HCT116 (cell line): ENCODE measurements around the gene TRMT11. TPM values are rescaled to one million over a fixed set of nuclear protein-coding genes. Genes with fewer than 3 reads are reported as not detected.

Experiments used
- ATAC-seq: fragments of 200-7000 bp; cut with Tn5 transposase; 2 replicates; pipeline ENCODE4 v1.9.1; 2020; ENCODE audit warnings: mild to moderate bottlenecking, moderate library complexity
- Bru-seq: library from RNA; stranded (reverse); fragments of 400-500 nt; gene quantifications from one replicate; lab custom pipeline; 2021; lab: Mats Ljungman, UMichigan
- BruChase-seq, 2 experiments: library from RNA; stranded (reverse); fragments of 400-500 nt; gene quantifications; one replicate each; lab custom pipeline; 2021; lab: Mats Ljungman, UMichigan
- BruUV-seq: library from RNA; stranded (reverse); fragments of 400-500 nt; replicated peaks from 2 replicates; lab custom pipeline; 2021; lab: Mats Ljungman, UMichigan
- CTCF ChIA-PET: fragments of 300-600 bp; sonication (Branson Sonifier 250); formaldehyde crosslinking; loops from one replicate; lab custom pipeline; 2021; ENCODE audit warnings: antibody characterized with exemption; lab: Charles Lee
- POLR2A ChIA-PET: fragments of 300-600, 350-600 bp; sonication (Branson Sonifier 250); formaldehyde crosslinking; loops from one replicate; lab custom pipeline; 2021; ENCODE audit warnings: antibody characterized with exemption; lab: Charles Lee
- RAD21 ChIA-PET, 2 experiments: fragments of 300-600 bp; sonication (Branson Sonifier 250); formaldehyde crosslinking; loops; one replicate each; lab custom pipeline; 2023; ENCODE audit warnings: low total read pairs in 2 of 2; ENCODE audit not compliant: uncharacterized antibody in 2 of 2, unreplicated experiment in 2 of 2, low non-redundant PET in 1 of 2; lab: Charles Lee
- DNase-seq: peaks from one replicate; pipeline ENCODE4 v3.0.0-alpha.2; 2010; ENCODE audit warnings: low read depth, low spot score
- H2AFZ ChIP-seq: fragments of 200-600 bp; shearing (Covaris generic), sonication (generic); 2 replicates; pipeline ENCODE4 v1.6.1; 2017; ENCODE audit warnings: low read depth, mixed run types, mixed read lengths, antibody characterized with exemption, low read length; ENCODE audit not compliant: poor library complexity, severe bottlenecking
- H3K27ac ChIP-seq: 2 replicates; pipeline ENCODE4 v1.5.1; 2012; ENCODE audit warnings: low read depth, low read length
- H3K27me3 ChIP-seq: fragments of 200-600 bp; sonication (generic); 2 replicates; pipeline ENCODE4 v1.6.1; 2016; ENCODE audit warnings: mixed run types, low read length, mixed read lengths; ENCODE audit not compliant: insufficient read depth
- H3K36me3 ChIP-seq, 2 experiments: fragments of 200-500 bp in 1 of 2; fragments of 200-600 bp in 1 of 2; sonication (Bioruptor generic) in 1 of 2; sonication (generic) in 1 of 2; 2 replicates each; pipeline versions ENCODE4 v1.5.1 to v1.6.1; 2014 to 2016; ENCODE audit warnings: low read length in 2 of 2, inconsistent platforms in 1 of 2, mixed read lengths in 1 of 2, mixed run types in 1 of 2; ENCODE audit not compliant: insufficient read depth in 2 of 2, control insufficient read depth in 1 of 2
- H3K4me1 ChIP-seq, 2 experiments: fragments of 200-600 bp in 1 of 2; sonication (generic) in 1 of 2; 2 replicates each; pipeline versions ENCODE4 v1.5.1 to v1.6.1; 2012 to 2017; ENCODE audit warnings: low read length in 2 of 2, inconsistent platforms in 1 of 2, mild to moderate bottlenecking in 1 of 2, mixed read lengths in 1 of 2, mixed run types in 1 of 2, moderate library complexity in 1 of 2; ENCODE audit not compliant: insufficient read depth in 2 of 2, control insufficient read depth in 1 of 2
- H3K4me2 ChIP-seq: fragments of 200-600 bp; sonication (generic); 2 replicates; pipeline ENCODE4 v1.6.1; 2017; ENCODE audit warnings: mixed run types, low read length, mixed read lengths
- H3K4me3 ChIP-seq, 2 experiments: fragments of 200-600 bp in 1 of 2; sonication (generic) in 1 of 2; replicated peaks in 1 of 2; 2 replicates each; pipeline ENCODE4 v1.5.1; 2011 to 2016; ENCODE audit warnings: low read length in 2 of 2, control low read depth in 1 of 2, low read depth in 1 of 2, mild to moderate bottlenecking in 1 of 2, mixed read lengths in 1 of 2, mixed run types in 1 of 2
- H3K79me2 ChIP-seq: fragments of 200-600 bp; sonication (generic); 2 replicates; pipeline ENCODE4 v1.6.1; 2017; ENCODE audit warnings: mild to moderate bottlenecking, mixed run types, low read length, moderate library complexity, mixed read lengths; ENCODE audit not compliant: insufficient read depth
- H3K9ac ChIP-seq: fragments of 200-600 bp; sonication (generic); 2 replicates; pipeline ENCODE4 v1.6.1; 2016; ENCODE audit warnings: low read length, mixed read lengths
- H3K9me2 ChIP-seq: fragments of 200-600 bp; sonication (generic), shearing (Covaris generic); 2 replicates; pipeline ENCODE4 v1.6.1; 2017; ENCODE audit warnings: mixed run types, mild to moderate bottlenecking, moderate library complexity; ENCODE audit not compliant: insufficient read depth
- H3K9me3 ChIP-seq, 2 experiments: fragments of 200-500 bp in 1 of 2; fragments of 200-600 bp in 1 of 2; sonication (Bioruptor generic) in 1 of 2; sonication (generic) in 1 of 2; 2 replicates each; pipeline ENCODE4 v1.6.1; 2014 to 2017; ENCODE audit warnings: low read length in 2 of 2, mixed read lengths in 2 of 2, inconsistent platforms in 1 of 2, low read depth in 1 of 2, mild to moderate bottlenecking in 1 of 2, mixed run types in 1 of 2, moderate library complexity in 1 of 2; ENCODE audit not compliant: control insufficient read depth in 1 of 2, insufficient read depth in 1 of 2
- H4K20me1 ChIP-seq: fragments of 200-600 bp; sonication (generic), shearing (Covaris generic); 2 replicates; pipeline ENCODE4 v1.6.1; 2017; ENCODE audit warnings: mixed run types, mild to moderate bottlenecking, moderate library complexity; ENCODE audit not compliant: insufficient read depth
- CBX3 ChIP-seq: IDR thresholded peaks from 2 replicates; pipeline ENCODE4 v1.6.1; 2012; ENCODE audit warnings: low read depth
- CTCF ChIP-seq, 3 experiments: fragments of 200-600 bp in 1 of 3; sonication (generic) in 1 of 3; IDR thresholded peaks in 2 of 3; conservative IDR thresholded peaks in 1 of 3; 2 replicates each; pipeline ENCODE4 v1.5.1; 2012 to 2017; ENCODE audit warnings: low read depth in 2 of 3, low read length in 2 of 3, antibody characterized with exemption in 1 of 3, borderline replicate concordance in 1 of 3, control low read depth in 1 of 3, mild to moderate bottlenecking in 1 of 3, mixed read lengths in 1 of 3, mixed run types in 1 of 3, moderate library complexity in 1 of 3; ENCODE audit not compliant: insufficient read depth in 1 of 3
- ELF1 ChIP-seq: IDR thresholded peaks from 2 replicates; pipeline ENCODE4 v1.6.1; 2012; ENCODE audit warnings: low read depth, borderline replicate concordance
- EZH2 ChIP-seq: fragments of 200-600 bp; sonication (generic); IDR thresholded peaks from 2 replicates; pipeline ENCODE4 v1.6.1; 2017; ENCODE audit warnings: antibody characterized with exemption, mixed run types
- FOSL1 ChIP-seq: IDR thresholded peaks from 2 replicates; pipeline ENCODE4 v1.6.1; 2012; ENCODE audit warnings: low read depth
- JUND ChIP-seq: IDR thresholded peaks from 2 replicates; pipeline ENCODE4 v1.6.1; 2012
- MAX ChIP-seq: IDR thresholded peaks from 2 replicates; pipeline ENCODE4 v1.6.1; 2012
- POLR2A ChIP-seq: IDR thresholded peaks from 2 replicates; pipeline ENCODE4 v1.7.0; 2011; ENCODE audit warnings: borderline replicate concordance; ENCODE audit not compliant: insufficient read depth, insufficient read length; ENCODE audit errors: extremely low read depth
- POLR2AphosphoS5 ChIP-seq: IDR thresholded peaks from 2 replicates; pipeline ENCODE4 v1.6.1; 2011; ENCODE audit warnings: mild to moderate bottlenecking, low read depth, low read length, moderate library complexity
- SIN3A ChIP-seq: IDR thresholded peaks from 2 replicates; pipeline ENCODE4 v1.6.1; 2012; ENCODE audit warnings: low read depth
- SP1 ChIP-seq: IDR thresholded peaks from 2 replicates; pipeline ENCODE4 v1.6.1; 2012; ENCODE audit warnings: low read depth
- TCF7L2 ChIP-seq: IDR thresholded peaks from 2 replicates; pipeline ENCODE4 v1.7.0; 2011; ENCODE audit warnings: borderline replicate concordance, inconsistent platforms; ENCODE audit not compliant: insufficient read depth, insufficient read length; ENCODE audit errors: extremely low read depth
- YY1 ChIP-seq: IDR thresholded peaks from 2 replicates; pipeline ENCODE4 v1.6.1; 2011; ENCODE audit warnings: low read length, low read depth, moderate library complexity, mild to moderate bottlenecking; ENCODE audit not compliant: insufficient replicate concordance; ENCODE audit errors: extremely low read depth
- ZBTB33 ChIP-seq: IDR thresholded peaks from 2 replicates; pipeline ENCODE4 v1.6.1; 2011; ENCODE audit warnings: mild to moderate bottlenecking, low read length, moderate library complexity; ENCODE audit not compliant: insufficient replicate concordance; ENCODE audit errors: extremely low read depth
- ZFX ChIP-seq: fragments of 450-650 bp; IDR thresholded peaks from 2 replicates; pipeline ENCODE4 v1.6.1; 2017
- ZNF274 ChIP-seq: fragments of 200-500 bp; sonication (Bioruptor generic); IDR thresholded peaks from 2 replicates; pipeline ENCODE4 v1.6.1; 2014; ENCODE audit warnings: mild to moderate bottlenecking, low read depth, low read length, inconsistent platforms
- intact Hi-C: fragments of 100-400 bp; cut with micrococcal nuclease; formaldehyde crosslinking; loops from 2 replicates; pipeline ENCODE4 v1.10.0; 2022
- long read RNA-seq: library from polyadenylated mRNA; unstranded; transcript quantifications from one replicate; pipeline ENCODE4 v2.0.0, GENCODE V29; 2021; ENCODE audit not compliant: unreplicated experiment
- polyA plus RNA-seq: library from polyadenylated mRNA; unstranded; fragments of >200 nt; gene quantifications from 2 replicates; pipeline ENCODE4 v1.2.1, GENCODE V29; 2012; ENCODE audit warnings: missing spikeins
- total RNA-seq: library from RNA; stranded (reverse); gene quantifications from one replicate; pipeline ENCODE4 v1.2.1, GENCODE V29; 2021; ENCODE audit not compliant: unreplicated experiment

Gene TRMT11
- total RNA-seq (41.8 TPM), Bru-seq, nascent RNA (percentile 95 among the genes with signal in this experiment), BruChase-seq, experiment 1, labeled RNA remaining after a 6-hour chase (percentile 82 among the genes with signal in this experiment), BruChase-seq, experiment 2, labeled RNA remaining after a 2-hour chase (percentile 90 among the genes with signal in this experiment)
- 16.0 and 22.5 TPM in 2 replicates for polyA plus RNA-seq
- long read RNA-seq, transcript TRMT11-201 (13 exons, 1,565 nt): major isoform, 9 of 52 reads
- long read RNA-seq, partial matches to known transcripts: 9 of 52 reads
- long read RNA-seq, other reads (novel, unspliced or antisense): 34 of 52 reads

- no peaks in the 10 kb centered on the region for H3K9me3 ChIP-seq
- H4K20me1 ChIP-seq: peaks cover 4% of the 10 kb centered on the region; the same call in 1 of the 2 replicates
- peaks cover 60% of the 10 kb centered on the region for H3K79me2 ChIP-seq
- peaks cover 7 to 39% of the 10 kb centered on the region in 2 experiments for H3K4me1 ChIP-seq
- POLR2A ChIA-PET: interaction anchor here (0.8 to 2.4 kb wide), 6 partner anchors 8 to 205 kb away, joined by 3 to 14 read pairs (median 4); partner anchors contain the start of gene NCOA7
- H3K27ac ChIP-seq: peak within 1 kb of the TSS; percentile 81
- CTCF ChIA-PET: interaction anchor here (0.7 to 2.1 kb wide), 8 partner anchors 9 to 1204 kb away, joined by 3 to 11 read pairs (median 4); partner anchors contain the start of genes HINT3 and NCOA7
- no peak; the same call in 1 of the 2 replicates for TF ChIP-seq SP1
- TF ChIP-seq MAX: peak; percentile 70
- TF ChIP-seq ELF1: peak; percentile 59
- no peak for TF ChIP-seq JUND
- 0 out of 2 replicates have a peak, but pooled peaks have one; percentile 13 for TF ChIP-seq CBX3
- no peak for TF ChIP-seq FOSL1
- TF ChIP-seq TCF7L2: no peak
- 0 out of 6 replicates have a peak, but pooled peaks of 1 of the 3 experiments have one; percentile 9 for TF ChIP-seq CTCF (IDR thresholded peaks at IDR 0.05 in 2 of 3, conservative IDR thresholded peaks at IDR 0.05 in 1 of 3; ENCODE audit: borderline replicate concordance in 1 of 3, insufficient read depth in 1 of 3, low read depth in 2 of 3, low read length in 2 of 3)
- TF ChIP-seq POLR2AphosphoS5: peak; percentile 95
- no peak for TF ChIP-seq ZFX
- TF ChIP-seq ZNF274: no peak
- TF ChIP-seq SIN3A: 0 out of 2 replicates have a peak, but pooled peaks have one; percentile 24
- TF ChIP-seq POLR2A: peak; percentile 91
- TF ChIP-seq YY1: peak; percentile 90
- peak; percentile 79 for TF ChIP-seq ZBTB33
- TF ChIP-seq EZH2: no peak
- ATAC-seq (peak; percentile 96), DNase-seq (peak; percentile 84)
- H3K9me2 ChIP-seq: peaks cover 6% of the 10 kb centered on the region; the same call in 1 of the 2 replicates
- peak within 1 kb of the TSS; percentile 93 for H3K9ac ChIP-seq
- peak within 1 kb of the TSS; percentile 88 for H3K4me2 ChIP-seq
- intact Hi-C loops: loop anchor here (2.0 kb wide), 1 partner anchor 206 kb away; no protein-coding TSS in a partner anchor
- no TSS peak for BruUV-seq
- no peaks in the 10 kb centered on the region for H3K27me3 ChIP-seq
- peak within 1 kb of the TSS; percentile 76 for H2AFZ ChIP-seq
- RAD21 ChIA-PET: no interaction called here
- H3K4me3 ChIP-seq: peak within 1 kb of the TSS; percentile 77 to 90
- H3K36me3 ChIP-seq: no peaks in the 10 kb centered on the region
These were observed at the start of gene TRMT11 for GRCh38 chr6:125986301-125987025. TSS of gene TRMT11 (plus strand) at chr6:125986540. CDS start at chr6:125986551, 11 bp downstream.
